Stimulated activated CD4-positive, alpha-beta T cell treated with anti-CD3 and anti-CD28 coated beads, Interleukin-4, amount 100 ng/mL, for 24 hours (primary cell): ENCODE results near the gene CWC27.

Source experiments
- DNase-seq: peaks from one replicate; pipeline ENCODE4 v3.0.0-alpha.2; 2020

Gene CWC27

DNA sequence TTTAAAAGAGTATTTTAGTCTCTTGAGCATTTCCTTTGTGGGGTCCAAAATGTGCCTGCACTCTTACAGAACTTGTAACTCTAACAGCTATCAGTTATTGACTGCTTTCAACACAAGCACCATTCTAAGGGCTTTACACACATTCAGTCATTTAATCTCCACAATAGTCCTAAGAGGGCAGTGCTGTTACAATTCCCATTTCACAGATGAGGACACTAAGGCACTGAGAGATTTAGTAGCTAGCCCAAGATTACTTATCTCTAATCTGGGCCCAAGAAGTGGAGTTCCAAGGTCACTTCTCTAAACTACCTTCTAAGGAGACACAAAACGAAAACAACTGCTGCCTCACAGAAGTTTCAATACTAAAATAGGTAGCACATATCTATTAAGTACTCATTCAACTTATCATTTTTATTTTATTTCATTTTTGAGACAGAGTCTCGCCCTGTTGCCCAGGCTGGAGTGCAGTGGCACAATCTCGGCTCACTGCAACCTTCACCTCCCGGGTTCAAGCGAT is 275.2 kb downstream of the CWC27 start:
- no peak for DNase-seq

DNA sequence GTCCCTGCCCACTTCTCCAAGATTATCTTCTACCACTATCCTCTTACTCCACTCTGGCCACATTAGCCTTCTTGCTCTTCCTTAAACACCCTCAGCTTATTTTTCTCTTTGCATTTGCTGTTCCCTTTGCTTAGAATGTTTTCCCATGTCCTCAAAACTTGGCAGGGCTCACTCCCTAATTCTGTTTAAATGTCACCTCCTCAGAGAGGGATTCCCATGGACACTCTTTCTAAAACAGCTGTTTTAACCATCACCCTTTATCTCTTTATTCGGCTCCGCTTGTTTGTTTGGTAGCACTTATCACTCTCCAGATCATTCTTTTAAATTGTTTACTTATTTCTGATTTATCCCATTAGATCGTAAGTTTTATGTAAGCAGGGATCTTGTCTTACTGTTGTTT is 278.5 kb downstream of the CWC27 start:
- DNase-seq = no peak

- no peak for DNase-seq
Observed at GRCh38 chr5:65047948-65048690, 279.4 kb downstream of the CWC27 start.

DNA sequence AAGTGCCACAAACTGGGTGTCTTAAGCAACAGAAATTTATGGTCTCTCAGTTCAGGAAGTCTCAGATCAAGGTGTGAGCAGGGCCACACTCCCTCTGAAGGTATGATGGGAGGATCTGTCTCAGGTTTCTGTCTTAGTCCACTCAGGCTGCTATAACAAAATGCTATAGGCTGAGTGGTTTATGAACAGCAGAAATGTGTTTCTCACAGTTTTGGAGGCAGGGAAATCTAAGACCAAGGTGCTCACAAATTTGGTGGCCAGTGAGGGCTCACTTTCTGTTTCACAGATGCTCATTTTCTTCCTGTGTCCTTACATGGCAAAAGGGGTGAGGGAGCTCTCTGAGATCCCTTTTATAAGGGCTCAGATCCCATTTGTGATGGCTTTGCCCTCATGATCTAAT is 281.4 kb downstream of the CWC27 start:
- no peak for DNase-seq

GRCh38 chr5:65050826-65051498 is 282.2 kb downstream of the CWC27 start:
- no peak for DNase-seq

DNA sequence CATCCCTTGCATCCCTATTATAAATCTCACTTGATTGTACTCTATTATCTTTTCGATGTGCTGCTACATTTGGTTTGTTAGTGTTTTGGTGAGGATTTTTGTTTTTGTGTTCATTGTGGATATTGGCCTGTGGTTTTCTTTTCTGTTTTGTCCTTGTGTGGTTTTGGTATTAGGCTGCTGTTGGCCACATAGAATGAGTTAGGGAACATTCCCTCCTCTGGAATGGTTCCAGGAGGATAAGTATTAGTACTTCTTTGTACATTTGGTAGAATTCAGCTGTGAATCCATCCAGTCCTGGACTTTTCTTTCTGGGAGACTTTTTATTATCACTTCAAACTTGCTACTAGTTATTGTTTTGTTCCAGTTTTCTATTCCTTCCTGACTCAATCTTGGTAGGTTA is 287.2 kb downstream of the CWC27 start:
- no peak for DNase-seq

- DNase-seq = no peak
Observed at GRCh38 chr5:65059681-65060598, 291.2 kb downstream of the CWC27 start.

DNA sequence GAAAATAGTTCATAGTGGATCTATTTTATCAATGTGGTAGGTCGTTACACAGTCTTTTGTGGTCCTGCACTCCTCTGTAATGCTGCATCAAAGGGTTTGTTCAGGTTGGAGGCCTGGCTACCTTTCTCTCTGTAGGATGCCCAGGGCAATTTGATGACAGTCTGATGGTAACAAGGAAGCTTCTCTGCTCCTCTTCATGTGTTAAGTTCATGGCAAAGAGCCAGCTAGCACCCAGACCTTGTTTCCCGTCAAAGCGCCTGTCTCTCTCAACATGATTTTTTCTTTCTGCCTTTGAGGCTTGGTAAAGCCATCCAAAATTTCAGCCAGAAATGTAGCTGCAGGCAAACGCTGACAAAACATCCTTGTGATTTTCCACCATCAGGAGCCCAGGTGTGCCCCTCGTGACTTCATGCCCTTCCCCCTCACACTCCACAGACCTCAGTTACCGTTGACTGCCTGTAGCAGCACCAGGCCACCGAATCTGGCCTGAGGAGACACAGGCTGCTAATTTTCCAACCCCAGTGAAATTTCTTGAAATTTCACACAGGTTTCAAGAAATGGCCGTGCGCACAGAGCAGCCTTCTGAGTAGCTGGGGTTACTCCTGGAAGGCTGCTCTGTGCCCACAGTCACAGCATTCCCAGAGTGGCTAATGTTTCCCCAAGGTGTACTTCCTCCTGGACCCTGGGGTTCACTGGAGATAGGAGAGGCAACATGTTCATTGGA is 292.7 kb downstream of the CWC27 start:
- no peak for DNase-seq

DNA sequence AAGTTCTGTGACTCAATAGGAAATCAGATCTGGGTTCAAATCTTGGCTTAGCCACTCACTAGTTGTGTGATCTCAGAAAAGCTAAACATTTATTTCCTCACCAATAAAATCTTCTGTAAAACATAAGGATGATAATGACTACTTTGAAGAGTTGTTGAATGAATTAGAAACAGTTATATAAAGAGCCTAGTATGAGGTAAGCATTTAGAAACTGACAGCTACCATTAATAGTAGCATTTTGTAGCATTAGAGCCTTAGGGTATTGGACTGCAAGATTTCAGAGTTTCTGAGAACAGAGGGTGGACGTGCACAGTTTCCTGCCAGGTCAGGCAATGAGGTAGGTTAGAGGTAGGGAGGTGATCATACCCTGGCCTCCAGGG is 293.2 kb downstream of the CWC27 start:
- no peak for DNase-seq

DNA sequence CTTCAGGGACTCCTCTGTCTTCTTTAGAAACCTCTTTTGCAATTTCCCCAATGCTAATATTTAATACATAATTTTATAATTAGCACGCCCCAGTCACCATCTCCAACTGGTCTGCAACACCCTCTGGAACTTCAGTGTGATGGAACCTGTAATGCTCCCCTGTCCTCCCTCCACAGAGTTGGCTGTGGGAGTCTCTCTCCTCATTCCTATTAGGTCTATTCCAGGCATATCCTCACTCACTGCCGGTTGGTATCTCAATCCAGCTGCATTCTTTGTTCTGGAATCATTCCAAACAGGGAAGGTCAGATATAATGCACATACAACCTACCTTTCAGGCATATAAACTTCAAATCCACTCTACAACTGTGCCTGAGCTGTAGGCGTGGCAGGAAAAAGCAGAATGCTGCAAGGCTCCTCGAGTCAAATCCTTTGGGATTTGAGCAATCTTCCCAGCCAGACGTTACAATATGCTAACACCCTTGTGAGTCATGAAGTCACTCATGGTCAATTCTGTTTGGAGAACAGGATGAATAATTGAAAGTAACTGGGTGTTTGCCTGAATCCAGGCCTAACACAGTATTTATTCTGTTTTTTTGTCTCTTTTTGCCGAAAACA is 293.8 kb downstream of the CWC27 start:
- DNase-seq = no peak

- DNase-seq = no peak
Observed at GRCh38 chr5:65065001-65065511, 296.3 kb downstream of the CWC27 start.

GRCh38 chr5:65066387-65067146 is 297.8 kb downstream of the CWC27 start:
- DNase-seq = no peak

- no peak for DNase-seq
Observed at GRCh38 chr5:65067147-65067506, 298.4 kb downstream of the CWC27 start.
